Epithelial cell of proximal tubule (primary cell): Measurements from ENCODE around the gene QPRT. TPM values are rescaled to one million over a fixed set of nuclear protein-coding genes. Genes with fewer than 3 reads are reported as not detected.
"Not testable (repeated sequence)": the region's sequence is repeated elsewhere in the genome, so short reads cannot be mapped to it uniquely, and the experiment has no call there.

Source experiments
- DNase-seq: peaks from one replicate; pipeline ENCODE4 v3.0.0-alpha.2; 2011; ENCODE audit warnings: low read depth
- H3K4me3 ChIP-seq: 2 replicates; pipeline ENCODE4 v1.5.1; 2011; ENCODE audit warnings: low read depth, mild to moderate bottlenecking, low read length
- CTCF ChIP-seq: conservative IDR thresholded peaks from 2 replicates; pipeline ENCODE4 v1.5.1; 2012; ENCODE audit warnings: low read depth, mild to moderate bottlenecking, low read length
- total RNA-seq: library from RNA; depleted of rRNA; stranded (reverse); fragments of >200 nt; gene quantifications from 2 replicates; pipeline ENCODE4 v1.2.3, GENCODE V29; 2015

The QPRT gene
- total RNA-seq: 89.9 and 148 TPM in 2 replicates

GRCh38 chr16:29678691-29679267 lies at the start of gene QPRT:
Gene QPRT, plus strand, starts transcription at chr16:29679180. Its CDS starts 18 bp downstream, at chr16:29679198.
- H3K4me3 ChIP-seq: peak within 1 kb of the TSS; percentile 92
- DNase-seq: no peak
- no peak for TF ChIP-seq CTCF

- not testable (repeated sequence) for DNase-seq
Observed at GRCh38 chr16:29629318-29629717, 49.7 kb upstream of the QPRT start.

DNA sequence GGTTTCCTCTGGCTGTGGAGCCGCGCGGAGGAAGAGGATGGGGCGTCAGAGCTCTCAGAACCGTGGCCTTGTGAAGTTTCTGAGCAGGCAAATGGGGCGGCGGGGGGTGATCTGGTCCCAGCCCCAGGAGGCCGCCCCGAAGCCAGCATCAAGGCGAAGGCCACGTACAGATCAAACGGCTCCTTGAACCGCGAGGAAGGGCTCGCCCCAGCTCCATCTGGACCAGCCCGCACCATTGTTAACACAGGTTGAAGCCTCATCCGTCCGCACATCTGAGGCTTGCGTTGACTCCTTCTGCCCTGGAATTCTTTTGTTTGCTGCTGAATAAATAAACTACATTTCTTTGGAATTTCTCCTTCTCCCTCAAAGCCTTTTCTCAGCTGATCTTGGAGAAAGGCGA lies 47.3 kb upstream of the QPRT start:
- not testable (repeated sequence) for H3K4me3 ChIP-seq, DNase-seq

More at GRCh38 chr16:29629318-29629717, 49.7 kb upstream of the QPRT start:
- not testable (repeated sequence) for H3K4me3 ChIP-seq

- not testable (repeated sequence) for DNase-seq, H3K4me3 ChIP-seq
Observed at GRCh38 chr16:29635902-29636301, 43.1 kb upstream of the QPRT start.

DNA sequence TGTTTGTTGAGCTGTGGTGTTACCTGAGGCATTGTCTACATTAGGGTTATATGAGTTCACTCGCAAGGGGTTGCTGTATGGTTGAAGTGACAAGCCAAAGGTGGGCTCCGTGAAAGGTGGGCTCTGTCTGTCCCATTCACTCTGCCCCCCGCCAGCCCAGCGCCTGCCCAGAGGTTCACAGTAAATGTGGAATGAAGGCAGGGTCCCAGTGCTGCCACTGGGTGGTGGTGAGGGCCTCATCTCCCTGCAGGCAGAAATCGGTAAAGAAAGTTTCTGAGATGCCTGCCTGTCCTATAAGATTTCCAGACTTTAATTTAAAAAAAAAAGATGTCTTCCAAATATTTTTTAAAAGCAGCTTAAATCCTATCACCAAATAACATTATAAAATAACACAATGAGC lies 42.6 kb upstream of the QPRT start:
- DNase-seq, H3K4me3 ChIP-seq: not testable (repeated sequence)

- H3K4me3 ChIP-seq, DNase-seq: not testable (repeated sequence)
Observed at GRCh38 chr16:29638751-29639150, 40.2 kb upstream of the QPRT start.

GRCh38 chr16:29641561-29641960 lies 37.4 kb upstream of the QPRT start:
- no peak overlapping the region for H3K4me3 ChIP-seq
- DNase-seq: no peak
- TF ChIP-seq CTCF: peak; percentile 33

DNA sequence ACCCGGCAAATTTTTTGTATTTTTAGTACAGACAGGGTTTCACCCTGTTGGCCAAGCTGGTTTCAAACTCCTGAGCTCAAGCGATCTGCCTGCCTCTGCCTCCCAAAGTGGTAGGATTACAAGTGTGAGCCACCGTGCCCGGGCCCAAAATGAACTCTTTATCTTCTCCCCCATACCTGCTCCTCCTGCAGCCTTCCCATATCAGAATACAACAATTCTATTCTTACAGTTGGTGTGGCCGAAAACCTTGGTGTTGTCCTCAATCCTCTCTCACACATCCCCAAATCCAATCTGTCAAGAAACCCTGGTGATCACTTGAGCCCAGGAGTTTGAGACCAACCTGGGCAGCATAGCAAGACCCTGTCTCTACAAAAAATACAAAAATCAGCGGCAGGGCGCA lies 35.4 kb upstream of the QPRT start:
- TF ChIP-seq CTCF: no peak
- no peak for DNase-seq
- no peak overlapping the region for H3K4me3 ChIP-seq

GRCh38 chr16:29644338-29644857 lies 34.6 kb upstream of the QPRT start:
- H3K4me3 ChIP-seq: no peak overlapping the region
- TF ChIP-seq CTCF: no peak
- DNase-seq: no peak
